ENCODE data around the gene SOAT1. TPM values are rescaled to one million over a fixed set of nuclear protein-coding genes. Genes with fewer than 3 reads are reported as not detected.

Gene SOAT1
- total and polyA plus RNA-seq, 2 of the 8 experiments (the other 6 are each of a cell fraction or from before 2014, with no cell fraction given) = 2.7 to 4.7 TPM

GRCh38 chr1:179295164-179295755 is 1.7 kb downstream of the SOAT1 start (continued):
- TF ChIP-seq, protein P1, sequence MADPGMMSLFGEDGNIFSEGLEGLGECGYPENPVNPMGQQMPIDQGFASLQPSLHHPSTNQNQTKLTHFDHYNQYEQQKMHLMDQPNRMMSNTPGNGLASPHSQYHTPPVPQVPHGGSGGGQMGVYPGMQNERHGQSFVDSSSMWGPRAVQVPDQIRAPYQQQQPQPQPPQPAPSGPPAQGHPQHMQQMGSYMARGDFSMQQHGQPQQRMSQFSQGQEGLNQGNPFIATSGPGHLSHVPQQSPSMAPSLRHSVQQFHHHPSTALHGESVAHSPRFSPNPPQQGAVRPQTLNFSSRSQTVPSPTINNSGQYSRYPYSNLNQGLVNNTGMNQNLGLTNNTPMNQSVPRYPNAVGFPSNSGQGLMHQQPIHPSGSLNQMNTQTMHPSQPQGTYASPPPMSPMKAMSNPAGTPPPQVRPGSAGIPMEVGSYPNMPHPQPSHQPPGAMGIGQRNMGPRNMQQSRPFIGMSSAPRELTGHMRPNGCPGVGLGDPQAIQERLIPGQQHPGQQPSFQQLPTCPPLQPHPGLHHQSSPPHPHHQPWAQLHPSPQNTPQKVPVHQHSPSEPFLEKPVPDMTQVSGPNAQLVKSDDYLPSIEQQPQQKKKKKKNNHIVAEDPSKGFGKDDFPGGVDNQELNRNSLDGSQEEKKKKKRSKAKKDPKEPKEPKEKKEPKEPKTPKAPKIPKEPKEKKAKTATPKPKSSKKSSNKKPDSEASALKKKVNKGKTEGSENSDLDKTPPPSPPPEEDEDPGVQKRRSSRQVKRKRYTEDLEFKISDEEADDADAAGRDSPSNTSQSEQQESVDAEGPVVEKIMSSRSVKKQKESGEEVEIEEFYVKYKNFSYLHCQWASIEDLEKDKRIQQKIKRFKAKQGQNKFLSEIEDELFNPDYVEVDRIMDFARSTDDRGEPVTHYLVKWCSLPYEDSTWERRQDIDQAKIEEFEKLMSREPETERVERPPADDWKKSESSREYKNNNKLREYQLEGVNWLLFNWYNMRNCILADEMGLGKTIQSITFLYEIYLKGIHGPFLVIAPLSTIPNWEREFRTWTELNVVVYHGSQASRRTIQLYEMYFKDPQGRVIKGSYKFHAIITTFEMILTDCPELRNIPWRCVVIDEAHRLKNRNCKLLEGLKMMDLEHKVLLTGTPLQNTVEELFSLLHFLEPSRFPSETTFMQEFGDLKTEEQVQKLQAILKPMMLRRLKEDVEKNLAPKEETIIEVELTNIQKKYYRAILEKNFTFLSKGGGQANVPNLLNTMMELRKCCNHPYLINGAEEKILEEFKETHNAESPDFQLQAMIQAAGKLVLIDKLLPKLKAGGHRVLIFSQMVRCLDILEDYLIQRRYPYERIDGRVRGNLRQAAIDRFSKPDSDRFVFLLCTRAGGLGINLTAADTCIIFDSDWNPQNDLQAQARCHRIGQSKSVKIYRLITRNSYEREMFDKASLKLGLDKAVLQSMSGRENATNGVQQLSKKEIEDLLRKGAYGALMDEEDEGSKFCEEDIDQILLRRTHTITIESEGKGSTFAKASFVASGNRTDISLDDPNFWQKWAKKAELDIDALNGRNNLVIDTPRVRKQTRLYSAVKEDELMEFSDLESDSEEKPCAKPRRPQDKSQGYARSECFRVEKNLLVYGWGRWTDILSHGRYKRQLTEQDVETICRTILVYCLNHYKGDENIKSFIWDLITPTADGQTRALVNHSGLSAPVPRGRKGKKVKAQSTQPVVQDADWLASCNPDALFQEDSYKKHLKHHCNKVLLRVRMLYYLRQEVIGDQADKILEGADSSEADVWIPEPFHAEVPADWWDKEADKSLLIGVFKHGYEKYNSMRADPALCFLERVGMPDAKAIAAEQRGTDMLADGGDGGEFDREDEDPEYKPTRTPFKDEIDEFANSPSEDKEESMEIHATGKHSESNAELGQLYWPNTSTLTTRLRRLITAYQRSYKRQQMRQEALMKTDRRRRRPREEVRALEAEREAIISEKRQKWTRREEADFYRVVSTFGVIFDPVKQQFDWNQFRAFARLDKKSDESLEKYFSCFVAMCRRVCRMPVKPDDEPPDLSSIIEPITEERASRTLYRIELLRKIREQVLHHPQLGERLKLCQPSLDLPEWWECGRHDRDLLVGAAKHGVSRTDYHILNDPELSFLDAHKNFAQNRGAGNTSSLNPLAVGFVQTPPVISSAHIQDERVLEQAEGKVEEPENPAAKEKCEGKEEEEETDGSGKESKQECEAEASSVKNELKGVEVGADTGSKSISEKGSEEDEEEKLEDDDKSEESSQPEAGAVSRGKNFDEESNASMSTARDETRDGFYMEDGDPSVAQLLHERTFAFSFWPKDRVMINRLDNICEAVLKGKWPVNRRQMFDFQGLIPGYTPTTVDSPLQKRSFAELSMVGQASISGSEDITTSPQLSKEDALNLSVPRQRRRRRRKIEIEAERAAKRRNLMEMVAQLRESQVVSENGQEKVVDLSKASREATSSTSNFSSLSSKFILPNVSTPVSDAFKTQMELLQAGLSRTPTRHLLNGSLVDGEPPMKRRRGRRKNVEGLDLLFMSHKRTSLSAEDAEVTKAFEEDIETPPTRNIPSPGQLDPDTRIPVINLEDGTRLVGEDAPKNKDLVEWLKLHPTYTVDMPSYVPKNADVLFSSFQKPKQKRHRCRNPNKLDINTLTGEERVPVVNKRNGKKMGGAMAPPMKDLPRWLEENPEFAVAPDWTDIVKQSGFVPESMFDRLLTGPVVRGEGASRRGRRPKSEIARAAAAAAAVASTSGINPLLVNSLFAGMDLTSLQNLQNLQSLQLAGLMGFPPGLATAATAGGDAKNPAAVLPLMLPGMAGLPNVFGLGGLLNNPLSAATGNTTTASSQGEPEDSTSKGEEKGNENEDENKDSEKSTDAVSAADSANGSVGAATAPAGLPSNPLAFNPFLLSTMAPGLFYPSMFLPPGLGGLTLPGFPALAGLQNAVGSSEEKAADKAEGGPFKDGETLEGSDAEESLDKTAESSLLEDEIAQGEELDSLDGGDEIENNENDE (IDR thresholded peaks at IDR 0.05; ENCODE audit: insufficient replicate concordance, low read length) = no peak
- no peak for TF ChIP-seq BACH1 (IDR thresholded peaks at IDR 0.05; ENCODE audit: low read length)
- no peak for TF ChIP-seq RBBP5 (IDR thresholded peaks at IDR 0.05; ENCODE audit: borderline replicate concordance, low read depth, low read length)
- no peak for TF ChIP-seq SP2 (IDR thresholded peaks at IDR 0.05; ENCODE audit: low read length)
- no peak for TF ChIP-seq SUZ12 (IDR thresholded peaks at IDR 0.05; ENCODE audit: low read length)
